T-helper 22 cell (primary cell): ENCODE data around the gene UPF3A.
"Not testable (repeated sequence)": the region's sequence is repeated elsewhere in the genome, so short reads cannot be mapped to it uniquely, and the experiment has no call there.

Experiments
- DNase-seq: peaks from one replicate; pipeline ENCODE4 v3.0.0-alpha.2; 2020; ENCODE audit warnings: low read depth

UPF3A gene

GRCh38 chr13:114336457-114336856, 55.1 kb downstream of the UPF3A start:
- not testable (repeated sequence) for DNase-seq

DNA sequence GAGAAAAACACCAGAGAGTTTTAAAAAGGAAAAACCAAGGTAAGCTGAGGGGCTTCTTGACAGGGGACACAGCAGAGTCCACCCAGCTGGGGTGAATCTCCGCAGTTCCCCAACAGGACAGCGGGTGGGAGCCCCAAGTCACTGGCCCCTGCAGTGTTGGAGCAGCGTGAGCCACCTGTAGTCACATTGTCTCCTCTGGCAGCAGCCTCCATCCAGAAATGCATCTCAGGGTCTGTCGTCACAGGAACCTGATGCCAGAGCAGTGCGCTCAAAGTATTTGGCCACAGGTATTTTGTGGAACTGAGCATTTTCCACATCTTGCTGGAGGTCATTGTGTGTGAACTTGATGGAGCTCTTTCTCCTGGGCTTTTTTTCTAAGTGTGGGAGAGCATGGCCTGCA, 57.6 kb downstream of the UPF3A start:
- no peak for DNase-seq

DNA sequence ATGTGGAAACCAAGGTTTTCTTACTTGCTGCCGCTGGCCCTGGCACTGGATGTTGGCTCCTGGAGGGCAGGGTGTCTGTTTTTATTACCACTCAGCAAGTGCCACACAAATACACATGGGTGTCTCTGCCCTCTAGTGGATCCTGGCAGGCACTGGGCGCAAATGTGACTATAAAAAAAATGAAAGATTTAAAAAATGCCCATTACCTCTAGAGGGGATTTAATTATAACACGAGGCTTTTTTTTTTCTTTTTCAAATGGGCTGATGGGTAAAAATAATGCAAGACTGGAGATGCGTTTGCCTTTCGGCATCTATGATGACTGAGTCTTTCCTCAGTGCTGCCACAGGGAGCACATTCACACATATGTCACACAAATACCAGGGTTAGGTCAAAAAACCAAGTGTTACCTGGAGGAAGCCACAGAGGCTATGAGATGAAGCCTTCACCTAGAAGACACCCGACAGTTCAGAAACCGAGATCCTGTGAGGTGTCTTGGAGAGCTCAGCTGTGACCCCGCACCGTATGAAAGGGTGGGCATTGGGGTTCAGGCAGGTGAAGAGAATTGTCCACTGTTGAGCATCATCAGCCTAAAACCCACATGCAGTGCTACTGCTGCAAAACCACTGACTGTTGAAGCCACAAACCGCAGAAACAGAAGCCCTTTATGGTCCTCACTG, 58.6 kb downstream of the UPF3A start:
- DNase-seq, result no peak

GRCh38 chr13:114341003-114341777, 59.8 kb downstream of the UPF3A start:
- no peak for DNase-seq

GRCh38 chr13:114347256-114347655, 65.9 kb downstream of the UPF3A start:
- not testable (repeated sequence) for DNase-seq

DNA sequence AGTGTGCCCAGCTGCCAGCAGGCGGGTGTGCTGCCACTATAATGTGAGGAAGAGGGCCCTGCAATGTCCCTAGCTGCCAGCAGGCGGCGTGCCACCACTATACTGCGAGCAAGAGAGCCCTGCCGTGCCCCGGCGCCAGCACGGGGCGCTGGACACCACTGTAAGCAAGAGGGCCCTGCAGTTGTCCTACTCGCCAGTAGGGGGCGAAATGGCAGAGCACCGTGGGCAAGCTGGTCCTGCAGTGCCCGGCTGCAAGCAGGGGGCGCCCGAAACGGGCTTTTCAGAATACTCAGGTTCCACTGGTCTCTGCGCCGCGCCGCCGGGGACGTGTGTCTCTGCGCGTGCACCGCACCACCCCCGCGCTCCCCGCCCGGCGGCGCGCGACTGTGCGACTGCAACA, 71.4 kb downstream of the UPF3A start:
- DNase-seq, result not testable (repeated sequence)

DNA sequence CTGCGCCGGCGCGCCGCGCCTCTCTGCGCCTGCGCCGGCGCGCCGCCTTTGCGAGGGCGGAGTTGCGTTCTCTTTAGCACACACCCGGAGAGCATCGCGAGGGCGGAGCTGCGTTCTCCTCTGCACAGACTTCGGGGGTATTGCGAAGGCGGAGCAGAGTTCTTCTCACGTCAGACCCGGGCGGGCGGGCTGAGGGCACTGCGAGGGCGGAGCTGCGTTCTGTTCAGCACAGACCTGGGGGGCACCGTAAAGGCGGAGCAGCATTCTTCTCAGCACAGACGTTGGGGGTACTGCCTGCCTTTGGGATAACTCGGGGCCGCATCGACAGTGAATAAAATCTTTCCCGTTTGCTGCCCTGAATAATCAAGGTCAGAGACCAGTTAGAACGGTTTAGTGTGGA, 72.0 kb downstream of the UPF3A start:
- DNase-seq, result not testable (repeated sequence)
